PC-9 (cell line): ENCODE data around the gene ATP1B1.

ENCODE experiments used
- CTCF ChIP-seq: fragments of 200-600 bp; sonication (generic); conservative IDR thresholded peaks from 2 replicates; pipeline ENCODE4 v1.6.1; 2017; ENCODE audit warnings: mixed run types, antibody characterized with exemption, mild to moderate bottlenecking, moderate library complexity
- EZH2 ChIP-seq: fragments of 200-600 bp; sonication (generic); IDR thresholded peaks from 2 replicates; pipeline ENCODE4 v1.8.0; 2017; ENCODE audit warnings: antibody characterized with exemption, low read depth

GRCh38 chr1:169106095-169106920 lies at the start of gene ATP1B1:
- TF ChIP-seq CTCF = peak; percentile 72
- no peak for TF ChIP-seq EZH2
